GM12873 (cell line): ENCODE results near the gene UBR3.

Experiments
- TF ChIP-seq, protein P1 (sequence below): IDR thresholded peaks from 2 replicates; pipeline ENCODE4 v1.5.1; 2012; ENCODE audit warnings: low read depth, mild to moderate bottlenecking, moderate library complexity, low read length, control low read depth; ENCODE audit not compliant: insufficient read depth; ENCODE audit errors: missing control alignments

UBR3 gene

DNA sequence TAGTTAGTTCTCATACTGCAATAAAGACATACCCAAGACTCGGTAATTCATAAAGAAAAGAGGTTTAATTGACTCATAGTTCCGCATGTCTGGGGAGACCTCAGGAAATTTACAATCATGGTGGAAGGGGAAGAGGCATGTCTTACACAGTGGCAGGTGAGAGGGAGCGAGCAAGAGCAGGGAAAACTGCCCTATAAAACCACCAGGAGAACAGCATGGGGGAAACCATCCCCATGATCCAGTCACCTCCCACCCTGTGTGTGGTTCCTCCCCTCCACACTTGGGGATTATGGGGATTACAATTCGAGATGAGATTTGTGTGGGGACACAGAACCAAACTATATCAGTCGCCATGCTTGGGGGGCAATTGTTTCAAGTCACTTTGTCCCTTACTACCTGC is 29.7 kb upstream of the UBR3 start:
- TF ChIP-seq, protein P1, sequence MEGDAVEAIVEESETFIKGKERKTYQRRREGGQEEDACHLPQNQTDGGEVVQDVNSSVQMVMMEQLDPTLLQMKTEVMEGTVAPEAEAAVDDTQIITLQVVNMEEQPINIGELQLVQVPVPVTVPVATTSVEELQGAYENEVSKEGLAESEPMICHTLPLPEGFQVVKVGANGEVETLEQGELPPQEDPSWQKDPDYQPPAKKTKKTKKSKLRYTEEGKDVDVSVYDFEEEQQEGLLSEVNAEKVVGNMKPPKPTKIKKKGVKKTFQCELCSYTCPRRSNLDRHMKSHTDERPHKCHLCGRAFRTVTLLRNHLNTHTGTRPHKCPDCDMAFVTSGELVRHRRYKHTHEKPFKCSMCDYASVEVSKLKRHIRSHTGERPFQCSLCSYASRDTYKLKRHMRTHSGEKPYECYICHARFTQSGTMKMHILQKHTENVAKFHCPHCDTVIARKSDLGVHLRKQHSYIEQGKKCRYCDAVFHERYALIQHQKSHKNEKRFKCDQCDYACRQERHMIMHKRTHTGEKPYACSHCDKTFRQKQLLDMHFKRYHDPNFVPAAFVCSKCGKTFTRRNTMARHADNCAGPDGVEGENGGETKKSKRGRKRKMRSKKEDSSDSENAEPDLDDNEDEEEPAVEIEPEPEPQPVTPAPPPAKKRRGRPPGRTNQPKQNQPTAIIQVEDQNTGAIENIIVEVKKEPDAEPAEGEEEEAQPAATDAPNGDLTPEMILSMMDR: no peak

DNA sequence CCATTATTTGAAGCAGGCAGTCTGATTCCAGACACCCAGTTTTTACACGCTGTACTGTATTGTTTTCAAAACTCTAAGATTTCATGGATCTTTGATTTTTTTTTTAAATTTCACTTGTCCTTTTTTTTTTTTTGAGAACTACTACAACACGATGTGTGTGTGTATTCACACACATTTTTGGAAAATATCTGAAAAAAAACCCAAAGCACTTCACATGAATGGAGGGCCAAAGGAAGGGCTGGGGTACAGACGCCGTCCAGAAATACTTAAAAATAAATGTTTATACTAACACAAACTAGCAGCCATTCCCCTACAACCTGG is 28.9 kb upstream of the UBR3 start:
- TF ChIP-seq, protein P1: no peak

DNA sequence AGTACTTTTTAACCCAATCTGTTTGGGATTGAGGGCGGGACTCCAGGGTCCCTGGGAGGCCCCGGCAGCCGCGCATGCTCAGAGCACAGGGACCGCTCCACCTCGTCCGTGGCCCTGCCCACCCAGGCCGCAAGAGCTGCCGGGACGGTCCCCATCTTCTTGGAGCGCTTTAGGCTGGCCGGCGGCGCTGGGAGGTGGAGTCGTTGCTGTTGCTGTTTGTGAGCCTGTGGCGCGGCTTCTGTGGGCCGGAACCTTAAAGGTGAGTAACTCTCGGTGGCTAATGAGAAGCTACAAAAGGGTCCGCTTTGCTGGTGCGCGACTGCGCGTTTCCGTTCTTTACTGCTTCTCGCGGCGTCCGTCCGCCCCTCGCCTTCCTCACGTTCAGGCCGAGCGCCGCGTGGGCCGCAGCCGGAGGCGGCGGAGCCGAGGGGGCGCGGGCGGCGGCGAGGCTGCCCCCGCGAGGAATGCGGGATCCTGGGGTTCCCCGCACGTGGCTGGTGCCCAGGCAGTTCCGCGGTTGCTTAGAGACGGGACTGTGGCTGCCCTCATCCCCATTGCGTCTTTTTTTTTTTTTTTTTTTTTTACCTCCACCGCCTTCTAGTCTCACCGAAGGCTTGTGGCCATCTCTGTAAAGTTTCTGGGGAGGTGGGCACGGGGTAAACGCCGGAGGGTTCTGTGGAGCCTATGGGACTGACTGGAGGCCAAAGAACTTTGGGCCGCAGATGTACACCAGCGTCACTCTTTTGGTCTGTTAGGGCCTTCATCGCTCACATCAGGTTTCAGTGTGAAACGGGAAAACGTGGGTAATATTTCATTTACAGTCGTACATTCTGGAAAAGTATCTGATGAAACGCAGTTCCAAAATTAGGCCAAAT is 28.3 kb upstream of the UBR3 start, which contains the start of gene SSB:
Gene SSB (plus strand): TSS at position 154 of the 875 bp plus-strand sequence. CDS start 2,090 bp downstream, outside the sequence.
- TF ChIP-seq, protein P1: no peak

DNA sequence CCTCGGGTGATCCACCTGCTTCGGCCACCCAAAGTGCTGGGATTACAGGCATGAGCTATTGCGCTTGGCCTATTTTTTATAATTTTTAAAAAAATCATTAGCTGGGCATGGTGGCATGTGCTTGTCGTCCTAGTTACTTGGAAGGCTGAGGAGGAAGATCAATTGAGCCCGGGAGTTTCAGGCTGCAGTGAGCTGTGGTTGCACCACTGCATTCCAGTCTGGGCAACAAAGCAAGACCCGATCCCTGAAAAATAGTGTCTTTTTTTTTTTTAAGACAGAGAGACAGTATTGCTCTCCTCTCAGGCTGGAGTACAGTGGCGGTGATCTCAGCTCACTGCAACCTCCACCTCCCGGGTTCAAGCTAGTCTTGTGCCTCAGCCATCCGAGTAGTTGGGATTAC is 23.8 kb upstream of the UBR3 start:
- TF ChIP-seq, protein P1: no peak

DNA sequence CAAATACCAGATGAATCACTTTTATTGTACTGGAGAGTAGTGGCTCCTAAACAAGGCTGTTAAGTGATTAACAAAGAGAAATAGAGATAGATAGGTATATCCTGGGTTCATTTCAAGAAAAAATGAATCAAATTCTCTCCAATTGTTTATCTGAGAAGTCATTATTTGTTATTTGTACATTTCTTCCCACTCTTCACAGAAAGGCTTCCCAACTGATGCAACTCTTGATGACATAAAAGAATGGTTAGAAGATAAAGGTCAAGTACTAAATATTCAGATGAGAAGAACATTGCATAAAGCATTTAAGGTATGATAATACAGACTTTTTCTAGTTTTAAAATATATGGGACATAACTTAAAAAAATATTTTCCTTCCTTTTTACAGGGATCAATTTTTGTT is 20.7 kb upstream of the UBR3 start:
- TF ChIP-seq, protein P1: no peak

DNA sequence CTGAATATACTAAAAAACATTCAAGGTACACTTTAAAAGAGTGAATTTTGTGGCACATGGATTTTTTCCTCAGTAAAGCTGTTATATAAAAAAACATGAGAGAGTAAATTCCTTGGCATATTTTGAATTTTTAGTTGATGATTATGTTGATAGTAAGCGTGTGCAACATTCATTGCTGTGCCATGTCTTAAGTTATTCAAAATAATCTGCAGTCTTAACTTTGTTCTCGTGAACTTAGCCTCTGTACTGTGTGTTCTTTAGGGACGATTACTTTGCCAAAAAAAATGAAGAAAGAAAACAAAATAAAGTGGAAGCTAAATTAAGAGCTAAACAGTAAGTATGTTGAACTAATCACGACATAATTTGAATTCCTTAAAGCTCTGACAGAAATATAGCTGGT is 19.0 kb upstream of the UBR3 start:
- TF ChIP-seq, protein P1: no peak

DNA sequence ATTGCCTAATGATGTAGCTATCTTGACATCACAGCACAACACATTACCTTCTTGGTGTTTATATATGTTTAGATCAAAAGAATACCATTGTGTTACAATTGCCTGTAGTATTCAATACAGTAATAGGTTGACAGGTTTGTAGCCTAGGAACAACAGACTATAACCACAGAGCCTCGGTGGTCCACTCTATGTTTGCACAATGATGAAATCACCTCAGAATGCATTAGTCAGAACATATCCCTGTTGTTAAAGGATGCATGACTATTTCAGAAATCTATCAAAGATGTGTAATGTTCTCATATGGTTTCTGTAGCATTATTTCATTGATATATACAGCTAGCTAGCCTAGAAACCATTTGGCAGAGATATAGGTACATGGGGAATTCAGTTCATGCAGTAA is 11.4 kb upstream of the UBR3 start:
- TF ChIP-seq, protein P1: no peak
